Activated CD8-positive, alpha-beta memory T cell treated with anti-CD3 and anti-CD28 coated beads, Interleukin-2, amount 50 U/mL, for 48 hours (primary cell): ENCODE results near the gene IKBIP.
"Not testable (repeated sequence)": the region's sequence is repeated elsewhere in the genome, so short reads cannot be mapped to it uniquely, and the experiment has no call there.

Experiments
- DNase-seq: peaks from one replicate; pipeline ENCODE4 v3.0.0-alpha.2; 2020

The IKBIP gene, protein sequence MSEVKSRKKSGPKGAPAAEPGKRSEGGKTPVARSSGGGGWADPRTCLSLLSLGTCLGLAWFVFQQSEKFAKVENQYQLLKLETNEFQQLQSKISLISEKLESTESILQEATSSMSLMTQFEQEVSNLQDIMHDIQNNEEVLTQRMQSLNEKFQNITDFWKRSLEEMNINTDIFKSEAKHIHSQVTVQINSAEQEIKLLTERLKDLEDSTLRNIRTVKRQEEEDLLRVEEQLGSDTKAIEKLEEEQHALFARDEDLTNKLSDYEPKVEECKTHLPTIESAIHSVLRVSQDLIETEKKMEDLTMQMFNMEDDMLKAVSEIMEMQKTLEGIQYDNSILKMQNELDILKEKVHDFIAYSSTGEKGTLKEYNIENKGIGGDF

DNA sequence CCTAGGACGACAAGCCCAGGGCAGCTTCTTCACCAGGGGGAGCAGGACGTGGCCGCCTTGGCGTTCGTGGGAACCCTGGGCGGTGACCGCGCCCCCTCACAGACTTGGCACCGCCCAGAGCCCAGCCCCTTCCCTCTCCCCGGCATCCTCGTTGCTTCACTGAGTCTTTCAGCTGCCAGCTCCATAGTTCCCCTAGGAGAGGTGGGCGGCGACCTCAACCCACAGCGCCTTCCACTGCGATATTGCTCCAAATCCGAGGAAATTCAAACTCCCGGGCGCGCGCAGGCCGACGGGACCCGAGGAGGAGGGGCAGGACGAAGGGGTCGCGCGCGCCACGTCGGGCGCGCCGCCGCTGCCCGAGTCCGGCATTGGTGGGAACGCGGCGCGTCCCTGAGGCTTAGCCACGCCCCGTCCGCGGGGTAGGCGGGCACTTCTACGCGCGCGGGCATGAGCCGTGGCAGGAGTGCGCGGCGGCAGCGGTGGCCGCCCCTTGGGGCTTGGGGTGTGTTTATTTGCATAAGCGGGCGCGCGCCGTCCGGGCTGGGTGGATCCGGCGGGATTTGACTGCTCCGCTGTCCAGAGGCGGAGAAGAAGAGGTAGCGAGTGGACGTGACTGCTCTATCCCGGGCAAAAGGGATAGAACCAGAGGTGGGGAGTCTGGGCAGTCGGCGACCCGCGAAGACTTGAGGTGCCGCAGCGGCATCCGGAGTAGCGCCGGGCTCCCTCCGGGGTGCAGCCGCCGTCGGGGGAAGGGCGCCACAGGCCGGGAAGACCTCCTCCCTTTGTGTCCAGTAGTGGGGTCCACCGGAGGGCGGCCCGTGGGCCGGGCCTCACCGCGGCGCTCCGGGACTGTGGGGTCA, at the start of gene IKBIP, which contains the start of gene APAF1:
Gene IKBIP (minus strand): TSS at position 77 of the 860 bp plus-strand sequence. CDS start 87 bp downstream, outside the sequence.
Gene APAF1 (plus strand): TSS at position 579 of the 860 bp plus-strand sequence. CDS start 3,070 bp downstream, outside the sequence.
- DNase-seq, result peak; percentile 98

DNA sequence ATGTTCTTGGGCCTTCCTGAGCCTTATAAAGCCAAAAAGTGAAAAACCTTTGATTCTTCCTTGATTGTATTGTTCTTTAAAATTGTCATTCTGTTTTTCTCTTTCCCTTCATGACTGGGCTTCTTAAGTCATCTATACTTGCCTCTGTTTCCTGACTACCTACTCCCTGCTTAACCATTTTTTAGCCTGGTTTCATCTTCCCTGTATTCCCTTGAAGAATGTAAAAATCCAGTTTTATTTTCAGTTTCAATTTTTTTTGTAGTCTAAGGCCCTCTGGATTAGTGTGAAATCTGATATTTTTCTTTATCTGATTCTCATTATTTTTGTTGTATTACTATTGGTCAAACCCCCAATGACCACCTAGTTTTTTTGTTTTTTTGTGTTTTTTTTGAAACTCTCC, 46.8 kb upstream of the IKBIP start:
- no peak for DNase-seq

DNA sequence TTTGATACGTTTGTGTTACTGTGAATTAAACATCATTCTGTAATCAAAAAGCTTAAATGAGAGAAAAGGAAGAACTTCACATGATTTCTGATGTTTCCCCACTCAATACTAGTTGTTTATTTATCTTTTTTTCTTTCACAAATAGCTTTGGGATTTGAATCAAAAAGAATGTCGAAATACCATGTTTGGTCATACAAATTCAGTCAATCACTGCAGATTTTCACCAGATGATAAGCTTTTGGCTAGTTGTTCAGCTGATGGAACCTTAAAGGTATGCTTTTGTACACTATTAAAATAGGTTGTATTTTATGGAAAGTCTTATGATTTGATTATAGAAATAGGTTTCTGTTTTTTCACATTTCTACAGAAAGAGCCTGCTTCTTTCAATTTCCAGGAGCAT, 42.0 kb upstream of the IKBIP start:
- no peak for DNase-seq

DNA sequence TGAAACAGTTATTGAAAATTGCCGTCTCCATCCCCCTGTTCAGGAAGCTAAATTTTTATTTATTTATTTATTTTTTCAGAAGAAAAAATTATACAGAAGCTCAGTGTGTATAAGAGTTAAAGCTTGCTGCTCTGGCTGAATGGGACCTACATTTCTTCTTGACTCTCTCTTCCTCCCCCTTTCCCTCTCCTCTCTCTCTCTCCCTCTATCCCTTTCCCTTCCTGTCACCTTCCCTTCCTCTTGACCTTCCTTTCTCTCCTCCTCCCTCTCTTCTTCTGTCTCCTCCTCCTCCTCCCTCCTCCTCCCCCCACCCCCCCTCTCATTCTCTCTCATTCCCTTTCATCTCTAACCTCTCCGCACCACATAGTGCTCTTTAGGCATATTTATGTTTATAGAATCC, 39.6 kb upstream of the IKBIP start:
- DNase-seq, result no peak

DNA sequence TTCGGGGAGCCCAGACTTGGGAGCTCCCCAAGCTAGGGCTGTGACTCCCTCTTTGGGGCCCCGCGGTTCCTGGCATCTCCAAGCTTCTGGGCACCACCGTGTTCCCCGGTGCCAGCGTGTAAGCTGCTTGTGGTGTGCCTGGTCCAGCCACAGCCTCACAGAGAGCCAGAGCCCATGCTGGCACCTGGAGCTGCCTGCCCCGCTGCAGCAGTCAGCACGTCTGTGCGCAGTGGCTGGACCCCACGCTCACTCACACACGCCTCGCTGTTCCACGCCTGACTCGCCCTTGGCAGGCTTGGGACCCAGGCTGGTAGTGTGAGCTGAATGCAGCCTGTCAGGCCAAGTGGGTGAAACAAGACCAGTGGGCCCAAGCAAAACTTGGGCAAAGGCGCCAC, 35.0 kb upstream of the IKBIP start:
- no peak for DNase-seq

DNA sequence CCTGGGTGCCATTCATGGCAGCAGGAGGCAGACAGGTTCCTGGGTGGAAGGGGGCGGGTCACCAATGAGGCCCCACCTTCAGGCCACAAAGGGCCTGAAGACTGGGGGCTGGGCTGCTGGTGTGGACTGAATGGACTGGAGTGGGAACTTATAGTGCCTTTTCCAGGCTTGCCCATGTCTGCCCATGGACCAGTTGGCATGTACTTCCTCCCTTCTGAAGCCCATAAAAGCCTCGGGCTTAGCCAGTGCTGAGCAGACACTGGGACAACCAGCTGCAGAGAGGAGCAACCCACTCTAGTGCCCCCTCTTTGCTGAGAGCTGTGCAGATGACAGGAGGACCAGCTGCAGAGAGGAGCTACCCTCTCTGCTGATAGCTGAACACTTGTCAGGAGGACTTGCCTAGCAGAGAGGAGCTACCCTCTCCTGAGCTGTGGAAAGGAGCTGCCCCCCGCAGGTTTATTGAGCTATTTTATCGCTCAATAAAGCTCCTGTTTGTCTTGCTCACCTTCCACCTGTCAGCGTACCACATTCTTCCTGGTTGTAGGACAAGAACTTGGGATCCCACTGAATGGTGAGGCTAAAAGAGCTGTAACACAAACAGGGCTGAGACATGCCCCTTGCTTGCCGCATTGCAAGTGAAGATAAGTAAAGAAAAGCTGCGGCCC, 34.5 kb upstream of the IKBIP start:
- DNase-seq, result no peak

DNA sequence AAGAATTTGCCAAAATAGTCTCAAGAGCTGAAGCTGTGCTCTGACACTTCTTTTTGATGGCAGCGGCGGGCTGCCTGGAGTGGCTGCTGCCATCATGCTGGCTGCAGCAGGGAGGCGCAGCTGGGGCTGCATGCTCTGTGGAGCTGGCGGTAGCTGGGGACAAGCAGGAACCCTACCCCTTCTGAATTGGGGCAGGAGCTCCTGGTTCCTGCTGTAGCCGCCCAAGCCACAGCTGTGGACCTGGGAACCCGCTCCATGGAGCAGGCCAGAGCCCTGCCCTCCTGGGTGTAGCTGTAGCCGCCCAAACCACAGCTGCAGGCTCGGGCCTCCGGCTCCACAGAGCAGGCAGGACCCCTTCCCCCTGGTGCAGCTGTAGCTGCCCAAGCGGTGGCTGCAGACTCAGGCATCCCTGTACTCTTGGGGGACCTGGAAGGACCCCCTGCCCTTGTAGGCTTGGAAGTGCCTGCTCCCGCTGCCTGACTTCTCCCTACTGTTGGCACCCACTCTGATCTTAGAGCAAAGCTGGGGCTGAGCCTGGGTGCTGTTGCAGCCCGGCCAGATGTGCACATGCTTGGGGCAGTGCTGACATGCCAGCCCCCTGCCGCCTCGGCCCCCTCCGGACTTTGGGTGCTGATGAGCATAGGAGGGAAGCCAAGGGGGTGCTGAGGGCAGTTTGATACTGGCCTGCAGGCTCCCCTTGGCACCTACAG, 33.8 kb upstream of the IKBIP start:
- DNase-seq, result no peak

DNA sequence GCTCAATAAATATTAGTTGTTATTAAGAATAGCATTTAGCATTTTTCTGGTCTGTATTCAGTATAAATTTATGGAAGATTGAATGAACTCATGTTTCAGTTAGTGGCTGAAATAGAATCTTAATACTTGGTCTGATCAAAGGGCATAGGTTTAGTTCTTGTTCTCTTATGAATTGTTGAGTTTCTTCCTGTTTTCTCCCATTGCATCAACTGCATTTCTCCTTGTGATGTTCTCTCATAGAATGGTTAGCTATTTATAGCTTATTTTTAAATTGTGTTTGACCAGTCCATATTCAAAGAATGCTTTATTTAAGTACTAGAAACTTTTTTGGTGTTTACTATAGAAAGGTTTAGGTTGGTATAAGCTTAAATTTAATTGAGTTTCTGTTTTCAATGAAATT, 30.3 kb upstream of the IKBIP start:
- DNase-seq, result no peak

DNA sequence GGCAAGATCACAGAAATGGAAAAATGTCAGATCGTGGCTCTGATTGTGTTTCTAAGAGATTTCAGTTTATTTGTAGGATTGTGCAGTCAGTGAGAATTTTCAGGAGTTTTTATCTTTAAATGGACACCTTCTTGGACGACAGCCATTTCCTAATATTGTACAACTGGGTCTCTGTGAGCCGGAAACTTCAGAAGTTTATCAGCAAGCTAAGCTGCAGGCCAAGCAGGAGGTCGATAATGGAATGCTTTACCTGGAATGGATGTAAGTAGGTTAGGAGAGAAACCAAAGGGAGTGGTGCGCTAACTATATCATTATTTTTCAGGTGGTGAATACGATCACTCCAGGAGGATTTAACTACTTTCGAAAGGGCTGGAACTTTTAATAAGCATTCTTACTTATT, 26.9 kb upstream of the IKBIP start:
- no peak for DNase-seq

DNA sequence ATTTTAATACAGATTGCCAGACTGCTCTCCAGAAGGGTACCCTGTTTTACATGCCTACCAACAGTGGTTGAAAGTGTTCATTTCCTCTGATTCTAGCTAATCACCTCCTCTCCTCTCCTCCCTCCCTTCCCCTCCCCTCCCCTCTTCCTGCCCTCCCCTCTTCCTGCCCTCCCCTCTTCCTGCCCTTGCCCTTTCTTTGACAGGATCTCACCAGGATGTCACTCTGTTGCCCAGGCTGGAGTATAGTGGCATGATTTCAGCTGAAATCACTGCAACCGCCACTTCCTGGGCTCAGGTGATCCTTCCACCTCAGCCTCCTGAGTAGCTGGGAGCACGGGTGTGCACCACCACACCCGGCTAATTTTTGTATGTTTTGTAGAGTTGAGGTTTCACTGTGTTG, 25.2 kb upstream of the IKBIP start:
- DNase-seq, result no peak

DNA sequence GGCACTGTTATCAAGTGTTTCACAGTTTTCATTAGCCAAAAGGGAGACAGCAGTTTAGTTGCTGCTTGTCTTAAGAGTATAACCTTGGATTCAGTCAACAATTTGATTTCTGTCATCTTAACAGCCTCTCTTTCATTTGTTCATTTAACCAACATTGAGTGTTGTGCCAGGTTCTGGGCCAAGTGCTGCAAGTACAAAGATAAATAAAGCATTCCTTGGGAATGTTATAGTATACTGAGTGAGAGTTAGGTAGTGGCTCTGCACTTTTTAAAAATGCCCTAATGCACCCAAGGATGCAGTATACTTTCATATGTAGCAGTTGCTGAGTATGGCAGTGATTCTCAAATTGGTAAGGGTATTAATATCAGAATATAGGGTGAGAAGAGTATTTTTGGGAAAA, 15.9 kb upstream of the IKBIP start:
- no peak for DNase-seq

DNA sequence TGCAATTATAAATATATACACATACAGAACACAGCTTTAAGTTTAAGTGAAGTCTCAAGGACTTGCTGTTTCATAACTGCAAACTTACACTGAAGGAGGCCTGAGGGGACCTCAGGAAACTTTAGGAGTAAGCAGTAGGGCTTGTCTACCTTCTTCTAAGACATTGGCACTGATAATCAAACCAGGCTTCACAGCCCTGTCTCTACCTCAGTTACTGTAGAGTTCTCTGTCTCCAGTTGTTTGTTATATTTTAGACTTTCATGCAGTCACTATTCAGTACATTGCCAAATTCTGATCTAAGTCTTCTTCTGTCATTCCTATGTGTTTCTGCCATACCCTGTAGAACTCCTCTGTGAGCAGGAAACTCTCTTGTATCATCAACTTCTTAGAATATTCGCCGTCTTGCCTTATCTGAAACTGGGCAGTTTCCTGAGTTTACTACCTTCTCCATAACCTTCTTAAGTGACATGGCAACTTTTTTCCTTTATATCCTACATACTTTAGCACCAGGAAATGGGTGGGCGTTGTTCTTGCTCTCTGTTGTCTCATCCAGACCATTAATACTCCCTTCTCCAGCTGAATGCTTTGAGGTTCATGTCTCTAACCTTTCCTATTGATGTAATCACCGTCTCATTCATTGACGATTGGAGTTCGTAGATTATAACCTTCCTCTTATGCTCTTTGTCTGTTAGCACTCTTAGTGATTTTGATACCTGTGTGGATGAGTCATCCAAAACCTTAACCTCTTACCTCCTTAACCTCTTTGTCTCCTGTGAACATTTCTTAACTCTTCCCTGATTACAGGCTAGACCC, 11.9 kb upstream of the IKBIP start:
- DNase-seq, result no peak

DNA sequence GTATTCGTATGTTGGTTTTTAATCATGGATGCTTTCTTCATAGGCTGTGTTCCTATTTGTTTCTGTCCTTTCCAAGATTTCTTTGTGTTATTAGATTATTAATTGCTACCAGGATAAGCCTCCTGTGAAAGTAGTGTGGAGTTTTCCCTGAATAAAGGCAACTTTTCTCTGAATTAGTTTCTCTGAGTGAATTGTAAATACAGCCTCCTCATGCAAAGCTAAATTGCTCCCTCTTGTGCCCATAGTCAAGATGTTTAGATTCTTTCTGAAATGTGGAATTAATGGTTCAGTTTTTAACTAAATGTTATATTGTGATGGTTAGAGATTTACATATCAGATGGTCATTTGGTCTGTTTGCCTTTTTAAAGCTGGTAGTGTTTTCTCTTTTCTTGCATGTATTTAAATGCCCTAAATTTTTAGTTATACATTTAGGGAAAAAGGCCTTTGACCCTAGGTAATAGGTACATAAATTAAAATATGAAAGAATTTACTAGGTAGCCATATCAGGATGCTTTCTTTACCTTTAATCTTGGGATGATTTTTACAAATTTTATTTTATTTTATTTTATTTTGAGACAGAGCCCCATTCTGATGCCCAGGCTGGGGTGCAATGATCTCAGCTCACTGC, 9.4 kb upstream of the IKBIP start:
- no peak for DNase-seq

DNA sequence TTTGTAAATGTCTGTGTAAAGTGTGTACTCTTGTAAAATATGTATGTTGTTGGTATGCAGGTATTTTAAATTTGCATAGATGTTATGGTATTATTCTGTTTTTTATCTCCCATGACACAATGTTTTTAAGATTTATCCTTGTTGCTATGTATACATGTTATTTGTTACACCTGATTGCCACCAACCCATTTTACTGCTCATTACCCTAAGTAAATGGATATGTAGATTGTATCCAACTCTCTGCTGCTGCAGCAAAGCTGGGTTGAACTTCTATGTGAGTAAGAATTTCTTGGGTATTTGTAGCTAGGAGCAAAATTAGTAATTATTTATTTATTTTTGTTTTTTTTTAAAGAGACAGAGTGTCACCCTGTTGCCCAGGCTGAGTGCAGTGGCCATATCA, 6.7 kb upstream of the IKBIP start:
- DNase-seq, result no peak

DNA sequence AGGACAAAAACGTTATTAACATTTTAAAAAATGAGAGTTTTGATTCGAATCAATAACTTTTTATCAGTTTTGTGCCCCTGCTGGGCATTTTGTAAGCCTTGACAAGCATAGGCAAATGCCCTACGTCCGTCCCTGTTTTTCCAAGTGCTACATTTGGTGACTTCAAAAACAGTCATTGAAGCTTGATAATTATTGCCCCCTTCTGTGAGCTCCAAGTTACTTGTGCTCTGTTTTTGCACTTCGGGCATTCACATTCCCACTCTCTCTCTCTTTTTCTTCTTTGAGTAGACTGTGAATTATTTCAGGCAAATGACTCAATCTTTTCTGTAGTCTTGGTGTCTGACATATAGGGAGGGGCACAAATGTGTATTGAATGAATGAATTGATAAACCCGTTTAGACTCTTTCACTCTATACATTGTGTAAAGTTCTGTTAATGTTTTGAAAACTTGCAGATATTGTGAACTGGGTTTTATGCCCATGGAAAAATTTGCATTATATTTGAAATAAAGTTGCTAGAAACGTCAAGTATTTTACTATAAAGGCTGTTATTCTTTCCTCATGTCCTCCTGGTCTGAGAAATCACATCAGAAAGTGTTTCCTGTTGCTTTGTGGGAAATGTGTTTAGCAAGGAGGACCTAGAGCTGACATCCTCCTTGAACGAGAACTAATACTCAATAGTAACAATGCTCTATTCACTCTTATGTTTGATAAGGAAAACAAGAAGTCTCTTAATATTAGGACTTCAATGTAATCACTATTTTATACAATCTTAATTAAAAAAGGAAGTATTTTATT, 1.9 kb upstream of the IKBIP start:
- no peak for DNase-seq

DNA sequence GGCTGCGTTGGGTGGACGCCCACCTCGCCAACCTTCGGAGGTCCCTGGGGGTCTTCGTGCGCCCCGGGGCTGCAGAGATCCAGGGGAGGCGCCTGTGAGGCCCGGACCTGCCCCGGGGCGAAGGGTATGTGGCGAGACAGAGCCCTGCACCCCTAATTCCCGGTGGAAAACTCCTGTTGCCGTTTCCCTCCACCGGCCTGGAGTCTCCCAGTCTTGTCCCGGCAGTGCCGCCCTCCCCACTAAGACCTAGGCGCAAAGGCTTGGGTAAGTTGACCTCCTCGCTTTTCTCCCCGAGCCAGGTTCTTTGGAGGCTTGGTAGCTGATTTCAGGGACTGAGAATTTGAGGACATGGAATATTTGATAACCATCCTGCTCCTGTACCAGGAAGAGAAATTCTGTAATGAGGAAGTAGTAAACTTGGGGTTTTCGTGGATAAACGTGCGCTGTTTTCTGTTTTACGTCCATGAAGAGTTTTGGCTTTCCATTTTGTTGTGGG, 1.0 kb upstream of the IKBIP start:
- DNase-seq, result no peak

DNA sequence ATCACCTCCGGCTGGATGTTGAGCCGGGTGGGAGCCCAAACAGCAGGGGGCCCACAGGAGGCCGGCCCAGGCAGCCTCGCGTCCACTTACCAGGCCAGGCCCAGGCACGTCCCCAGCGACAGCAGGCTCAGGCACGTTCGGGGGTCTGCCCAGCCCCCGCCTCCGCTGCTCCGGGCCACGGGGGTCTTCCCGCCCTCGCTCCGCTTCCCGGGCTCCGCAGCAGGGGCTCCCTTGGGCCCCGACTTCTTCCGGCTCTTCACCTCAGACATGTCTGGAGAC, 216 bp downstream of the IKBIP start:
- no peak for DNase-seq

DNA sequence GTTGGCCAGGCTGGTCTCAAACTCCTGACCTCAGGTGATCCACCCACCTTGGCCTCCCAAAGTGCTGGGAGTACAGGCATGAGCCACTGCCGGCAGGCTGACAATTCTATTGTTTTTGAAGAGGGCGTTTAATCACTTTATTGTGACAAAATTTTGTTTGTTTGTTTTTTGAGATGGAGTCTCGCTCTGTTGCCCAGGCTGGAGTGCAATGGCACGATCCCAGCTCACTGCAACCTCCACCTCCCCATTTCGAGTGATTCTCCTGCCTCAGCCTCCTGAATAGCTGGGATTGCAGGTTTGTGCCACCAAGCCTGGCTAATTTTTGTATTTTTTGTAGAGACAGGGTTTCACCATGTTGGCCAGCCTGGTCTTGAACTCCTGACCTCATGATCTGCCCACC, 1.8 kb downstream of the IKBIP start:
- not testable (repeated sequence) for DNase-seq

DNA sequence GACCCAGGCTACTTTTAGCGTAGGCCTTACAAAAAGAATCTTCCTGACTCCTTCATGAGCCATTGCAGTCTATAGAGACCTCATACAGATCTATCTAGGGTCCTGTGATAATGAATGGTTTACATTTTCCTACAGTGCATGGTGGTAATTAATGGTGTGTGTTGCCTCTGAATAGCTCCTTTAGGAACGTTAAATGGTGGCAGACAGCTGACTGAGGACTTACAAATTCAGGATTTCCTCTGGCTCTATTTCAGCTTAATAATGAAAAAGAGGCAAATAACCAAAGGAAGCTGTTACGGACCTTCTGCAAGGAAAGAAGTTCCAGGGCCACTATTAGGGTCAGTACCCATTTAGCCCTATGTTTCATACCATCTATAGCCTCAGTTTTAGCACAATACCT, 5.1 kb downstream of the IKBIP start:
- DNase-seq, result no peak

DNA sequence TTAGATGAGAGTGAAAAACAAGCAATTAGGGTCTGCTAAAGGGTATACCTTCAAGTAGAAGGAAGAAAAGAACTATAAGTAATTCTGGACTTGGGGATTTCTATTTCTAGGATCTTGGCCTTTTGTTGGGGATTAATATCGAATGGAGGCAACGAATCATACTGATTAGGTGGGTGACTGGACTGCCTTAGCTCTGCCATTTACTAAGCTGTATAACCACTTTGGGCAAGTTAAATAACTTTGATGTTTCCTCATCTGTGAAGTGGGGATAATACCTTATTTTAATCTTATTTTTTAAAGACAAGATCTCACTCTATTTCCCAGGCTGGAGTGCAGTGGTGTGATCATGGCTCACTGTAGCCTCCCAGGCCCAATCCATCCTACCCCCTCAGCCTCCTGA, 6.6 kb downstream of the IKBIP start:
- DNase-seq, result no peak

DNA sequence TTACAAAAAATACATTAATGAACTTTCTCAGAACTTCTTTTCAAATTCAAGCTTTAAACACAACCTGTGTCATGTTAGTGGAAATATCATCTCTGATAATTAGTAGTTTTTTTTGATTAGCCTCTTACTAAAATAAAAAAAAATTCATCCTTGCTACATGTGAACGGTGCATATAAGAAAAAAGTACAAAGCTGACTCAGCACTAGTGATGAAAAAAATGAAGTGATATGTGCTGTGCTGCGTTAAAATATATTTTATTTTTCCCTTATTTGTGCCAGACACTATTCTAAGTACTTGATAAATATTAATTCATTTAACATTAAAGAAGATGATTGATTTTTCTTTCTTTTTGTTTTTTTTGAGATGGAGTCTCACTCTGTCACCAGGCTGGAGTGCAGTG, 7.5 kb downstream of the IKBIP start:
- DNase-seq, result no peak
